PFSK-1 (cell line): ENCODE data around the gene QTRT2. TPM values are rescaled to one million over a fixed set of nuclear protein-coding genes. Genes with fewer than 3 reads are reported as not detected.

Experiments used
- FOXP2 ChIP-seq: optimal IDR thresholded peaks from 2 replicates; pipeline ENCODE3; 2011; ENCODE audit warnings: borderline replicate concordance, control low read depth, inconsistent platforms; ENCODE audit not compliant: insufficient read depth; ENCODE audit errors: extremely low read length, extremely low read depth
- POLR2AphosphoS5 ChIP-seq: IDR thresholded peaks from 2 replicates; pipeline ENCODE4 v1.6.1; 2012; ENCODE audit warnings: low read depth, mild to moderate bottlenecking, control low read depth, low read length, moderate library complexity
- SIN3A ChIP-seq: IDR thresholded peaks from 2 replicates; pipeline ENCODE4 v1.6.1; 2012; ENCODE audit warnings: mild to moderate bottlenecking, low read length, moderate library complexity, borderline replicate concordance; ENCODE audit not compliant: insufficient read depth
- TAF1 ChIP-seq: IDR thresholded peaks from 2 replicates; pipeline ENCODE4 v1.6.1; 2012; ENCODE audit warnings: low read length, control low read depth, borderline replicate concordance; ENCODE audit not compliant: insufficient read depth
- polyA plus RNA-seq: library from polyadenylated mRNA; unstranded; fragments of >200 nt; gene quantifications from one replicate; pipeline ENCODE4 v1.2.1, GENCODE V29; 2012; ENCODE audit warnings: low read depth, missing spikeins; ENCODE audit not compliant: insufficient read length
- TF ChIP-seq, protein P1 (sequence below), 2 experiments: IDR thresholded peaks; 2 replicates each; pipeline versions ENCODE4 v1.6.1 to v1.8.0; 2011 to 2012; ENCODE audit warnings: low read depth in 2 of 2, low read length in 2 of 2, control low read depth in 1 of 2, inconsistent platforms in 1 of 2, mild to moderate bottlenecking in 1 of 2, moderate library complexity in 1 of 2; ENCODE audit not compliant: insufficient read depth in 1 of 2

The QTRT2 gene
- polyA plus RNA-seq = 15.1 TPM

DNA sequence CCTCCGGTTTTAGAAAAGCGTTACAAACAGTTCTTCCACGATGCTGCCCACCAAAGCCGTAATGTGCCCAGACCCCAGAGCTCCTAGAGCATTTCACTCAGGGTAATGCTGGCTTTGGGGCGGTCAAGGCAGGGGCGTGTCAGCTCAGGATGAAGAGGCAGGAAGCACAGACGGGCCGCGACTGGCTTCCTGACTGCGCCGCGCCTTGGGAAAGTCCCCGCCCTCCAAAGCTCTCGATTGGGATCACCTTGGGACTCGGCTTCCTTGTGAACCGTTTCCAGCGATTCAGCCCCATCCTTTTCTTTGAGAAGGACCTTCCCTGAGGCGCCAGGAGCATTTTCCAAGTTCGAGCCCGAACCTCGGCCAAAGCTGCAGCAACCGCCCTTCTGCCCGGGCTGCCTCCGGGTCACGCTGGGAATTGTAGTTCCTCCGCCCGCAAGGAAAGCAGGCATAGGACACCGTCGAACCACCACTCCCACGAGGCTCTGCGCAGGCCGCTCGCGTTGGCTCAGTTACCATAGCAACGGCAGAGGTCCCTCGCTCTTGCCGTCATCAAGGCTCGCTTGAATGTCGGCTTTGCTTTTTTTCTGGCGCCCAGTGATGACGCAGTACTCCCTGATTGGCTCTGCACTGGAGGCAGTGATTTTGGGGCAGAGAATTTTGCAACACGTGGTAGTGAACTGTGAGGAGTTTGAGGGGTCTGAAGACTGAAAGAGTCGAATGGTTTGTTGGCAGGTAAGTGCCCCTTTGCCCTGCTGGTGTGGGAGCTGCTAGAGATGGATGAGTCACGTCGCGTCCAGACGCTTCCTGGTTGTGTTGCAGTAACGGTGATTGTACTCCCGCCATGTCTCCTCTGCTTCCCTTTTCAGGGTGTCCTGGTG is at the start of gene QTRT2, which contains the start of gene CCDC191:
Gene QTRT2 (plus strand): TSS at position 608 of the 881 bp plus-strand sequence. CDS start 8,521 bp downstream, outside the sequence.
Gene CCDC191 (minus strand): TSS at position 397 of the 881 bp plus-strand sequence. CDS start 60 bp downstream, at position 337.
- peak; percentile 63; the same call in 1 of the 2 replicates for TF ChIP-seq TAF1
- TF ChIP-seq FOXP2 = no peak
- TF ChIP-seq SIN3A = peak; percentile 96; the same call in 1 of the 2 replicates
- peak; percentile 67; the same call in 1 of the 2 replicates for TF ChIP-seq POLR2AphosphoS5

DNA sequence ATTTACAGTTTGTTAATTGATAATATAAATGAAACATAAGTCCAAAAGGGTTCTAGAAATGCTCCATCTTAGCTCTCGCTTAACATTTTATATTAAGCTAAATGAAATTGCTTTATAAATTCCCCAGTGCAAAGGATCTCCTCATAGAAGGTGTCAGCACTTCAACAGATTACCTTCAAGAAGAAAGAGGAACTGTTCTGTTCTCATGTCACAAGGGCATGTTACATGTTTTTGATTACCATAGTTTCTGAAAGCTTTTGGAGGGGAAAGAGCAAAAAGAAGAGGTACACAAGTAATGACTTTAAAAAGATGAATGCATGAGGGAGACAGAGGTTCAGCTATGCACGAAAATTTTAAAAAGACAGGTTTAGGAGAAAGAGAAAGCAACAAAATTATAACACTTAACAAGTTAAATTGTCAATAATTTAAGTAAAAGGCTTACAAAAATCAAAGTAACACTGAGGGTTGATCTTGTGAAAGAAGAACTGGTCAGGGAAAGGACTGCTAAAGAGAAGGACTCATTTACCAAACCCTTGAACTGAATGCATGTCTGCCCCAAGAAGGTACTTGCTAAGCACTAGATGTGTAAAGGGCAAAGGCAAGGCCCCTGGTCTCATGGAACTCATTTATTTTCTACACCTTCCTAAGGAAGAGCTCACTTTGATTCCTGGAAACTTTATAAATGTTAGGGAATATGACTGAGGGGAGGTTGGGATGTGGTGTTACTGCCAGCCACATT is 45.3 kb upstream of the QTRT2 start:
- TF ChIP-seq TAF1 = no peak
- TF ChIP-seq POLR2AphosphoS5 = no peak
- no peak for TF ChIP-seq FOXP2
- no peak for TF ChIP-seq SIN3A
- TF ChIP-seq, protein P1, sequence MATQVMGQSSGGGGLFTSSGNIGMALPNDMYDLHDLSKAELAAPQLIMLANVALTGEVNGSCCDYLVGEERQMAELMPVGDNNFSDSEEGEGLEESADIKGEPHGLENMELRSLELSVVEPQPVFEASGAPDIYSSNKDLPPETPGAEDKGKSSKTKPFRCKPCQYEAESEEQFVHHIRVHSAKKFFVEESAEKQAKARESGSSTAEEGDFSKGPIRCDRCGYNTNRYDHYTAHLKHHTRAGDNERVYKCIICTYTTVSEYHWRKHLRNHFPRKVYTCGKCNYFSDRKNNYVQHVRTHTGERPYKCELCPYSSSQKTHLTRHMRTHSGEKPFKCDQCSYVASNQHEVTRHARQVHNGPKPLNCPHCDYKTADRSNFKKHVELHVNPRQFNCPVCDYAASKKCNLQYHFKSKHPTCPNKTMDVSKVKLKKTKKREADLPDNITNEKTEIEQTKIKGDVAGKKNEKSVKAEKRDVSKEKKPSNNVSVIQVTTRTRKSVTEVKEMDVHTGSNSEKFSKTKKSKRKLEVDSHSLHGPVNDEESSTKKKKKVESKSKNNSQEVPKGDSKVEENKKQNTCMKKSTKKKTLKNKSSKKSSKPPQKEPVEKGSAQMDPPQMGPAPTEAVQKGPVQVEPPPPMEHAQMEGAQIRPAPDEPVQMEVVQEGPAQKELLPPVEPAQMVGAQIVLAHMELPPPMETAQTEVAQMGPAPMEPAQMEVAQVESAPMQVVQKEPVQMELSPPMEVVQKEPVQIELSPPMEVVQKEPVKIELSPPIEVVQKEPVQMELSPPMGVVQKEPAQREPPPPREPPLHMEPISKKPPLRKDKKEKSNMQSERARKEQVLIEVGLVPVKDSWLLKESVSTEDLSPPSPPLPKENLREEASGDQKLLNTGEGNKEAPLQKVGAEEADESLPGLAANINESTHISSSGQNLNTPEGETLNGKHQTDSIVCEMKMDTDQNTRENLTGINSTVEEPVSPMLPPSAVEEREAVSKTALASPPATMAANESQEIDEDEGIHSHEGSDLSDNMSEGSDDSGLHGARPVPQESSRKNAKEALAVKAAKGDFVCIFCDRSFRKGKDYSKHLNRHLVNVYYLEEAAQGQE (IDR thresholded peaks at IDR 0.05; ENCODE audit: insufficient read depth in 1 of 2, low read depth in 2 of 2, low read length in 2 of 2) = no peak

DNA sequence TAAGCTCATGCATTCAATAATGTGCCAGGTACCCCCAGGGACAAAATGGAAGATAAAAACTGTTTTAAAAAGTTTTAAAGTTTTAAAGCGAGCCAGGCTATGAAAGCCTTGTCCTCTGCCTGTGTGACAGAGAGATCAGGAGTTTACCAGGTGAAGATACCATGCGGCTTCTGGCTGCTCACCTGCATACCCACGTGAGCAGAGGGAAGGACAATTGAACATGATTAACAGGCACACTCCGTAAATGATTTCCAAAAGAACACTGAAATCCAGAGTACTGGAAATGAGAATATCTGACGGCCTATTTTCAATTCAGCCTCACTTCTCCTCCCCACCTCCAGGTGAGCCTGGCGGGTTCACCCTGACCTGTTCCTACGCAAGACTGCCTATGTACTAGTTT is 42.3 kb upstream of the QTRT2 start:
- TF ChIP-seq, protein P1 (IDR thresholded peaks at IDR 0.05; ENCODE audit: insufficient read depth in 1 of 2, low read depth in 2 of 2, low read length in 2 of 2) = no peak
- TF ChIP-seq SIN3A = no peak
- no peak for TF ChIP-seq FOXP2
- TF ChIP-seq TAF1 = no peak
- no peak for TF ChIP-seq POLR2AphosphoS5

DNA sequence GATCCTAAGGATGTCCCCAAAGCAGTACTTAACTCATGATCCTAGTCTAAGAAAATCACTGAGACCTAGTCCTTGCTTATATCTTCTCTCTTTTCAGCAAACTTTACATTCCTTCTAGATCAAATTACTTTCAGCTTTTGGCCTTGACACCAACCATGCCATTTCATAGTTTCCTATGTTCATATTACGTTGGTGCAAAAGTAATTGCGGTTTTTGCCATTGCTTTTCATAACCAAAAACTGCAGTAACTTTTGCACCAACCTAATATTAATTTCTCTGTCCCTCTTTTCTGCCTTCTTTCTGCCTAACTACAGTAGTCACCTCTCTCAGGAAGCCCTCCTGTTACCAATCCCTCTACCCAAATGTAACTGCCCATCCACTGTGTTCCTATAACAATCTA is 37.1 kb upstream of the QTRT2 start:
- TF ChIP-seq FOXP2 (no peak), POLR2AphosphoS5 (no peak), SIN3A (no peak)
- TF ChIP-seq, protein P1 (IDR thresholded peaks at IDR 0.05; ENCODE audit: insufficient read depth in 1 of 2, low read depth in 2 of 2, low read length in 2 of 2) = no peak

DNA sequence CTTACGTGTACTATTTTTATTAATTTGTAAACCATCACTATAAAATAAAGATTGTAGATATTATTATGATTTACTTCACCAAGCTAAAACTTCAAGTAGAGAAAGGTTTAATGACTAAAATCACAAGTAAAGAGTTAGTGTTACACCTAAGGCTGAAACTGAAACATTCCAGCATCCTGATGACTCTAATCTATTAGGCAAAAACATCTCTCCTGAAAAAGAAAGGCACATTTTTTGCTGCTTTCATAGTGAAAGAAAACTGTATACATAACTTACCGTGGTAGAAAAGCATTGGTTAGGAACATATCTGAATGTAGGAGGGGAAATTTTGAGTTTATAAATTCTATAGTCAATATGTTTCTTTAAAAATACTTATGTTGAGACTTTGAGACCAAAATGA is 35.6 kb upstream of the QTRT2 start:
- TF ChIP-seq TAF1 (no peak), SIN3A (no peak), POLR2AphosphoS5 (no peak), FOXP2 (no peak)
- TF ChIP-seq, protein P1 (IDR thresholded peaks at IDR 0.05; ENCODE audit: insufficient read depth in 1 of 2, low read depth in 2 of 2, low read length in 2 of 2) = no peak
